Activated effector memory CD4-positive, alpha-beta T cell treated with anti-CD3 and anti-CD28 coated beads, Interleukin-2, amount 50 U/mL, for 16 hours (primary cell): ENCODE data around the gene LSM14A.
"Not testable (repeated sequence)": the region's sequence is repeated elsewhere in the genome, so short reads cannot be mapped to it uniquely, and the experiment has no call there.

Experiments used
- DNase-seq: peaks from one replicate; pipeline ENCODE4 v3.0.0-alpha.2; 2020

Gene LSM14A

DNA sequence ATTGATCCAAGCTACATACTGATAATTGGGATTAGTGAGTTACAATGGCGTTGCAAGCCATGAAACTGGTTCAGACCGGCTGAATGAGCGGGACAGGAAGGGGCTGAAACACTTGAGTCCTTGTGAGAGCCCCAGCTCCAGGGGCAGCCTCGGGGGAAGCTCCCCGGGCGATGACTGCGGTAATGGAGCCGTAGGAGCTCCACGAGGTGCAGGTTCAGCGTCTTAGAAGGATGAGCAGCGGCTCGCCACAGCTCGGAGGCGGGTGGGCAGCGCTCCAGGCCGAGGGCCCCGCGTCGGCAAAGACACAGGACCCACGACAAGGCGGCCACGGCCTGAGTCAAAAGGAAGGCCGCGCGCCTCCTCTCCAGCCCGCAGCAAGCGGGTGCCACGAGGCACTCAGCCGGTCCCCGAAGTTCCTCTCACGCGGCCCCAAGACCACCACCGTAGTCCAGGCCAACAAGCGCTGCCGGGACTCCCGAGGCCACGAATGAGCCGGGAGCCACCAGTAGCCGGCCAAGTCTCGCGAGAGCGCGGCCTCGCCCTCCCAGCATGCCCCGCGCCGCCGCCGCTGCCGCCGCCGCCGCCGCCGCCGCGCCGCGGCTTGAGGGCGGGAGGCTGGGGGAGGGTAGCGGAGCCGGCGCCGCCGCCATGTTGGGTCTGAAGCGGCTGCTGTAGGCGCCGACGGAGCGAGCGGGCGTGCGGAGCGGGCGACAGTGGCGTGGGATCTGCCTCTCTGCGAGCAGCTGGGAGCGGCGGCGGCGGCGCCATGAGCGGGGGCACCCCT, at the start of gene LSM14A:
Gene LSM14A, plus strand, starts transcription at position 628 of the 784 bp plus-strand sequence. Its CDS starts 139 bp downstream, at position 767.
- peak; percentile 97 for DNase-seq

DNA sequence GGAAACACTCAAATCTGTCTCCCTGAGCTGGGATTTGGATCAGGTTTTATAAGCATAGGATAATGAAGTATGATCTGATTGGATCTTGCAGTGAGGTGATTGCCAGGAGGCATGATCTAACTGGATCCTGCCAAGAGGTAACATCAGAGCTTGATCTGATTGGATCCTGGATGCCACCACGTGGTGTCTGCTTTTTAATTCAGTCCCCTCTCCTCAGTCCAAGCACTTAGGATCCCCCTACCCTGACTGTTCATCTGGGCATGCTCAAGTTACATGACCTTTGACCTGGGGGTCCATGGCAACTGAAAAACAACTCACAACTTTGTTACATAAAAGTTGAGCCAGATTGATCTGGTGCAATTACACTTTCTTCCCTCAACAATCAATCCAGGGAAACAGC, 47.5 kb upstream of the LSM14A start:
- DNase-seq: peak; percentile 12

DNA sequence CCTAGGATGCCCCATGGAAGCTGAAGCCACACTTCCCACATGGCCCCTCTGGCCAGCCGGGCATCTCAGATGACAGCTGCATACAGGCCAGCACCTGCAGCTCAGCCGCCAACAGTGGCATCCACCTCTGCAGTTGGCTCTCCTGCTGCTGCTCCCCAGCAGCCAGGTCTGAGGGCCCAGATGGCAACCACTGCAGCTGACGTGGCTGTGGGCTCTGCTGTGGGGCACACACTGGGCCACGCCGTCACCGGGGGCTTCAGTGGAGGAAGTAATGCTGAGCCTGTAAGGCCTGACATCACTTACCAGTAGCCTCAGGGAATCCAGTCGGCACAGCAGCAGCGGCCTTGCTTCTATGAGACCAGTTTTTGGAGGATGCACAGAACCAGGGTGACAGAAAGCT, 45.3 kb upstream of the LSM14A start:
- peak; percentile 47 for DNase-seq

DNA sequence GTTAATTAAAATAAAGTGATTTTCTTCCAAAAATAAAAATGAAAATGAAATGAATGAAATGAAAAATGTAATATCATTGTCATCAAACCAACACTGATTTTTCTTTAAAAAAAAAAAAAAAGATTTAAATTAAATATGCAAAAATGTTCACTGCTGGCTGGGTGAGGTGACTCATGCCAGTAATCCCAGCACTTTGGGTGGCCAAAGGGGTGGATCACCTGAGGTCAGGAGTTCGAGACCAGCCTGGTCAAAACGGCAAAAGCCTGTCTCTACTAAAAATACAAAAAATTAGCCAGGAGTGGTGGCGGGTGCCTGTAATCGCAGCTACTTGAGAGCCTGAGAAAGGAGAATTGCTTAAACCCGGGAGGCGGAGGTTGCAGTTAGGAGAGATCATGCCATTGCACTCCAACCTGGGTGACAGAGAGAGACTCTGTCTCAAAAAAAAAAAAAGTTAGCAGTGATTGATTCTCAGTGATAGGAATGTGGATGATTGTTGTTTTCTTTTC, 44.6 kb upstream of the LSM14A start:
- DNase-seq: peak; percentile 17

DNA sequence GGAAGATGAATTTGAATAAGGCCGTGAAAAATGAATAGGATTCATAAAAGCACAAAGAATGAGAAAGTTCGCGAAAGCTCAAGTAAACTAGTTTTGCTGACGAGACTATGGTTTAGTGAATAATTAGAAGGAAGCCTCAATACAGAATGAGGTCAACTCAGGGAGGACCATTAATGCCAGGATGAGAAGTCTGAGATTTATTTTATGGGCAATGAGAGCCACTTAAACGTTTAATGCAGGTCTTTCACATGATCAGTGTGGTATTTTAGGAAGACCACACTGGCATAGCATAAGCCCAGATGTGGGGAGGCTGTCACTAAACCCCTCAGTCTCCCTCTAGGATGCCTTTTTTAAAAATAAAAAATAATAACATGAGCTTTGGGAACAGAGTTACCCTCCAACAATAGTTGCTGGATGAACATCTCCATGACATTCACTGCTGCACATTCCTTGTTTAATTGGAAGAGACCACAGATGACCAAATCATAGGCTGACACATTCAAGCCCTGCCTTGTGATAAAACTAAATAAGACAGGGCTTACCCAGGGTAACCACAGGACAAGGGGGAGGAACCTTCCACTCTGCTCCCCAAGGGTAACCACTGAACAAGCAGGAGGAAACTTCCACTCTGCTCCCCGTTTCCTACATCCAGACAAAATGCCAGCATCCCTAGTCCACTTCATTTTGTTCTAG, 43.6 kb upstream of the LSM14A start:
- no peak for DNase-seq

DNA sequence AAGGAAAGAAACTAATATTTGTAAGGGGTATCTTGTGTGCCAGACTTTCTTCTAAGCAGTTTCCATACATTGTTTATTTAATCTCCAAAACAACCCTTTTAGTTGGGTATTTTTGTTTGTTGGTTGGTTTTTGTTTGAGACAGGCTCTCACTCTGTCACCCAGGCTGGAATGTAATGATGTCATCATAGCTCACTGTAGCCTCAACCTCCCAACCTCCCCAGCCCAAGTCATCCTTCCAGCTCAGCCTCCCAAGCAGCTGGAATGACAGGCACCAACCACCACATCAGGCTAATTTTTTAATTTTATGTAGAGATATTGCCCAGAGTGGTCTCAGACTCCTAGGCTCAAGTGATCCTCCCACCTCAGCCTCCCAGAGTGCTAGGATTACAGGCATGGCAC, 41.2 kb upstream of the LSM14A start:
- no peak for DNase-seq

DNA sequence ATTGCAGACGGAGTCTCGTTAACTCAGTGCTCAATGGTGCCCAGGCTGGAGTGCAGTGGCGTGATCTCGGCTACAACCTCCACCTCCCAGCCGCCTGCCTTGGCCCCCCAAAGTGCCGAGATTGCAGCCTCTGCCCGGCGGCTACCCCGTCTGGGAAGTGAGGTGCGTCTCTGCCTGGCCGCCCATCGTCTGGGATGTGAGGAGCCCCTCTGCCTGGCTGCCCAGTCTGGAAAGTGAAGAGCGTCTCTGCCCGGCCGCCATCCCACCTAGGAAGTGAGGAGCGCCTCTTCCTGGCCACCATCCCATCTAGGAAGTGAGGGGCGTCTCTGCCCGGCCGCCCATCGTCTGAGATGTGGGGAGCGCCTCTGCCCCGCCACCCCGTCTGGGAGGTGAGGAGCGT, 40.2 kb upstream of the LSM14A start:
- DNase-seq: peak; percentile 10

DNA sequence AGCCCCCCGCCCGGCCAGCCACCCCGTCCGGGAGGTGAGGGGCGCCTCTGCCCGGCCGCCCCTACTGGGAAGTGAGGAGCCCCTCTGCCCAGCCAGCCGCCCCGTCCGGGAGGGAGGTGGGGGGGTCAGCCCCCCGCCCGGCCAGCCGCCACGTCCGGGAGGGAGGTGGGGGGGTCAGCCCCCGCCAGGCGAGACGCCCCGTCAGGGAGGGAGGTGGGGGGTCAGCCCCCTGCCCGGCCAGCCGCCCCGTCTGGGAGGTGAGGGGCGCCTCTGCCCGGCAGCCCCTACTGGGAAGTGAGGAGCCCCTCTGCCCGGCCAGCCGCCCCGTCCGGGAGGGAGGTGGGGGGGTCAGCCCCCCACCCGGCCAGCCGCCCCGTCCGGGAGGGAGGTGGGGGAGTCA, 39.6 kb upstream of the LSM14A start:
- not testable (repeated sequence) for DNase-seq

DNA sequence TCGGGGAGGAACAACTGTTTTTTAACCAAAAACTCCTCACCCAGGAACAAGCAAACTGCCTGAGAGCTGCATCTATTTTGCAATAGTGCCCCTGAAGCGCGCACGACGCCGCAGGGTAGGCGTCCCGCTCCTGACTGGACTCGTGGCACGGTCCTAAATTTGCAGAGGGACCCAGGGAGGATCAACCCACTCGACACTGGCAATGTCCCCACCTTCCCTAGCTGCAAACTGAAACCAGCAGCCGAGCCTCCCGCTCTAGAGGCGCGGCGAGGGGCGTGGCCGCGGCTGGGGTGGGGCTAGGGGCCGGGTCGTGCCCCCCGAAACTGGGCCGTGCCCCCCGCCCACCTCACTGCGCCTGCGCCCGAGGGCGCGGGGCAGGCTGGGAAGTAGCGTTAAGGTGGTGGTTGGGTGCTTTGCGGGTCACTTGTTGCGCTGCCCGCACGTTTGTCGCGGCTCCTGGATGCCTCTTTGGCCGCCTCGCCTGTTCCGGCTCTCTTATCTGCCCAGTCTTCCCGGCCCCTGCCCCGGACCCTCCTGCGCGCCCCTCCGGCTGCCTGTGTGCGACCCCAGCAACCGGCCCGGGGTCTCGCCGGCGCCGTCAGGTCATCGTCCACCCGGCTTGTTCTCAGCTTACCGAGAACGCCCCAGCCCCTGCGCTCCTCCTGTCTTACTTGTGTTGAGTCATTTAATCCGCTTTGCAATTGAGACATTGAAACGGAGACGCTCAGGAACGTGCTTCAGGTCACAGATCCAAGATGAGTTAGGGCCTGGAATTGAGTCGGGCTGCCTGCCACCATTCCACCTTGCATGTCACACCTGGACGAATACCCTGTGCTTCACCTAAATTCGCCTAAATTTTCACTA, 37.9 kb upstream of the LSM14A start:
- DNase-seq: peak; percentile 95

DNA sequence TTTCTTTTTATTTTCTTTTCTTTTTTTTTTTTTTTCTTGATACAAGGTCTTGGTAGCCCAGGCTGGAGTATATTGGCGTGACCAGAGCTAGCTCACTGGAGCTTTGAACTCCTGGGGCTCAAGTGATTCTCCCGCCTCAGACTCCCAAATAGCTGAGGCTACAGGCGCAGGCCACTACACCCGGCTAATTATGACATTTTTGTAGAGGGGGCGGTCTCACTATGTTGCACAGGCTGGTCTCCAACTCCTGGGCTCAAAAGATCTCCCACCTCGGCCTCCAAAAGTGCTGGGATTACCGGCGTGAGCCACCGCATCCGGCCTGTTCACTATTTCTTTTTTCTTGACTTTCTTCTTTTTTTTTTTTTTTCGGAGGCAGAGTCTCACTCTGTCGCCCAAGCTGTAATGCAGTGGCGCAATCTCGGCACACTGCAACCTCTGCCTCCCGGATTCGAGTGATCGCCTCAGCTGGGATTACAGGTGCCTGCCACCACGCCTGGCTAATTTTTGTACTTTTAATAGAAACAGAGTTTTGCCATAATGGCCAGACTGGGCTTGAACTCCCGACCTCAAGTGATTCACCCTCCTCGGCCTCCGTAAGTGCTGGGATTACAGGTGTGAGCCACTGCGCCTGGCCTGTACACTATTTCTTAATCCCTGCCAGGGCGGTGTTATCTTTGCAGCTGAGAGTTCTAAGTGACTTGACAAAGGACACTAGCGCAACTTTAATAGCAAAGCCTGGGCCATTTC, 37.1 kb upstream of the LSM14A start:
- no peak for DNase-seq

DNA sequence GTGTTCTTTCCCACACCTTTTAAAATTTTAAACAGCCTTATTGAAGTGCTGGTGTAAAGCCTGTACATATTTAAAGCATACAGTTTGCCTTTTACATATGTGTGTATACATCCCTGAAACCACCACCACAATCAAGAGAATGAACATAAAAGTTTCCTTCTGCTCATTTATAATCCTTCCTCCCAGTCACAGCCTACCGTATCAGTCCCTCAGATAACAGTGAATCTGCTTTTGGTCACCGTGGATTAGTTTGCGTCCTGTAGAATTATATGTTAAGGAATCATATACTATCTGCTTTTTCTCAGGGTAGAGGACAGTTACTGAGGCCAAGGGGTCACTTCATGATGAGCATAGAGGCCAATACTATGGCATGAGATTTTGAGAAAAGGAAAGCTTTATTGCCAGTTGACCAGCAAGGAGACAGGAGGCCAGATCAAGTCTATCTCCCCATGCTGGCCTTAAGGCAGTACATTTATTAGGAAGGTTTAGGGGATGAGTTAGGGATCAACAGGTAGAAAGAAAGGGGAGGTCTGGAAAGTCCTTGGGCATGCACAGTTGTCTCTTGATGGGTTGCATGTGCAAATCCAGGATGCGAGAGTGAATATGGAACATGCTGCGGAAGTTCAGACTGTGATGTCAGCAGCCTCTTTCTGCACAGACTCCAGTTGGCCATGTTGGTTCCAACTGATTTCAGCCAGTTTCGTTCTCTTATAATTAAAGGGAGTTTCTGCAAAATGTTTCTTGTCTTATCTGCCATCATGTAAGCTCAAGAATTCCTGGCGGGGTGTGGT, 36.3 kb upstream of the LSM14A start:
- DNase-seq: no peak

DNA sequence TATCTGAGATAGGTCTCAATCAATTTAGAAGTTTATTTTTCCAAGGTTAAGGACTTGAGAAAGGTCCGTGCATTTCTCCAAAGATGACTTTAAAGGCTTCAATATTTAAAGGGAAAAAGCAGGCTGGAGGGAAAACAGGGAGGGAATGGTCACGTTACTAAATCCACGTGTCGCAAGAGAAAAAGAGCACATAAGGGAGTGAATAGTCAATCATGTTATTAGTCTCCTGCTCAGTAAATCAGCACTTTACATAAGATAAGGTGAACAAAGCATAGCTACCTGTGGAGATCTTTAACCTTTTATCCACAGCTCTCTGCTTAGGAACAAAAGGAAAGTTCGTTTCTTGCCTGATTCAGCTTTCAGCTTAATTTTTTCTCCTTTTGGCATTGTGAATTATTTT, 31.3 kb upstream of the LSM14A start:
- DNase-seq: no peak

DNA sequence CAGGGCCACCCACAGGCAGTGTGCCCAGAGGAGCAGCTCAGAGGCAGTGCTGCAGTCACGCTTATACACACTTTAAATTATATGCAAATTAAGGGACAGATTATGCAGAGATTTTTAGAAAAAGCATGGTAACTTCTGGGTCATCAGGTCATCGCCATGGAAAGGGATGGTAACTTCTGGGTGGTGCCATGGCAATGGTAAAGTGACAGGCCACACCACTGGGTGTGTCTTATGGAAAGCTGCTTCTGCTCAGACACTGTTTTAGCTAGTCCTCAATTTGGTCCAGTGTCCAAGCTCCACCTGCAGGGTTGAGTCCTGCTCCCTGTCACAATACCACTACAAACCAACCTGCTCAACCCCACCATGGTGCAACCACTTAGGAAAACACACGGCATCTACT, 29.9 kb upstream of the LSM14A start:
- DNase-seq: no peak

DNA sequence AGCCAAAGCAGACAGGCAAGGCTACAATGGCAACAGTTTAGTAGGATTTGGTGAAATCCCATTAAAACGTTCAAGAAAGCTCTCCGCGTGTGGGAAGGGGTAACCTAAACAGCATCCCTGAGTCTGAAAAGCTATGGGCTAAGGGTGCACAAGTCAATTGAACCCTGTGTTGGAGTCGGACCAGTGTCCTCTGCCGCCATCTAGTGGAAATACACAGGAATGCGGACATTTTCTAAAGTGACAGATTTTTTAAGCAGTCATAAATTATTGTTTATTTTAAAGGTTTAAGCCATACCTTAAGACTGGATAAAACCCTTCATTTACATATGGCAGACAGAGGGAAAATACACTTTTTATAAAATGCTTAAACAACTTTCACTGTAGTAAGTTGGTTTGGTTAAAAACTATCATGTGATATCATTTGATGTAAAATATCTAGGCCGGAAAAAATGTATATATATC, 26.5 kb upstream of the LSM14A start:
- DNase-seq: peak; percentile 77

DNA sequence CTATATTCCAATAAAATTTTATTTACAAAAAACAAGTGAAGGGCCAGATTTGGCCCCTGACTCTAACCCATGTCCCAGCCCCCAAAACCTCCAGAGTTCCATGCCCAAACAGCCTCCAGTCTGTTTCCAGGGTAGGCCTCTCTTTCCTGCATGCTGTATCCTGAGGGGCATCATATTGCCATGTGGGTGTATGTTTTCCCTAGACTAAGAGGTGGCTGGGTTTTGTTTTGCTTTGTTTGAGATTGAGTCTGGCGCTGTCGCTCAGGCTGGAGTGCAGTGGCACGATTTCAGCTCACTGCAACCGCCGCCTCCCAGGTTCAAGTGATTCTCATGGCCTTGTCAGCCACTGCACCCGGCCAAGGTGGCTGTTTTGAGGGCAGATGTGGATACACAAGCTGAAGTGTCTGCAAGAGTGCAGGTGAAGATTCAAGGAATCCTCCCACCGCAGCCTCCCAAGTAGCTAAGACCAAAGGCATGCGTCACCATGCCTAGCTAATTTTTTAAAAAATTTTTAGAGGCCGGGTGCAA, 23.6 kb upstream of the LSM14A start:
- no peak for DNase-seq

DNA sequence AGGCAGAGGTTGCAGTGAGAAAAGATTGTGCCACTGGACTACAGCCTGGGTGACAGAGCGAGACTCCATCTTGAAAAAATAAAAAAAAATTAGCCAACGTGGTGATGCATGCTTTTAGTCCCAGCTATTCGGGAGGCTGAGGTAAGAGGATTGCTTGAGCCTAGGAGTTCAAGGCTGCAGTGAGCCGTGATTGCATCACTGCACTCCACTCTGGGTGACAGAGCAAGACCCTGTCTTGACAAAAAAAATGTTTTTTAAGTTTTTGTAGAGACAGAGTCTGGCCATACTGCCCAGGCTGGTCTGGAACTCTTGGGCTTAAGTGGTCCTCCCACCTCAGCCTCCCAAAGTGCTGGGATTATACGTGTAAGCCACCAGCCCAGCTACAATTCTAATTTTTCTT, 22.4 kb upstream of the LSM14A start:
- DNase-seq: no peak

DNA sequence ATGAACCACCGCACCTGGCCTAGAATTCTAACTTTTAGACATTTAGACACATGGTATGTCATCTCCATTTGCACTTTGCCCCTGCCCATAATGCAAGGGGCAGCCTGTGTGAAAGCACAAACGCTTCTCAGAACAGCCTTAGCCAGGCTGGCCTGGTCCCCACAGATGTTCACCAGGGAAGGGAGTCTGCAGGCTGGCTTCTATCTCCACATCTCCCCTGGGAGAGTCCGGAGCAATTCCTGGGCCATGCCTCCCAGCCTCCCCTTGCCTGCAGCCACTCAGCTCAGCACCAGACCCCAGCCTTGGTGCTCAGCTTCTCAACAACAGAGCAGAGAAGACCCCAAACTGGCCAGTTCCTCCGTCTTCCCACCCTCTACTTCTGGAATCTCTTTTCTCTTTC, 21.7 kb upstream of the LSM14A start:
- no peak for DNase-seq

DNA sequence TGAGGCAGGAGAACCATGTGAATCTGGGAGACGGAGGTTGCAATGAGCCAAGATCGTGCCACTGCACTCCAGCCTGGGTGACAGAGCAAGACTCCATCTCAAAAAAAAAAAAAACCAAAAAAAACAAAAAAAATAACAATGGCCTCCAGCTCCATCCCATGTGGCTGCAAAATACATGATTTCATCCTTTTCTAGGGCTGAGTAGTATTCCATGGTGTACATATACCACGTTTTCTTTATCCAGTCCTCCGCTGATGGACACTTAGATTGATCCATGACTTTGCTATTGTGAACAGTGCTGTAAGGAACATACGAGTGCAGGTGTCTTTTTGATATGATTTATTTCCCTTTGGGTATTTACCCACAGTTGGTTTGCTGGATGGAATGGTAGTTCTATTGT, 20.9 kb upstream of the LSM14A start:
- DNase-seq: no peak

DNA sequence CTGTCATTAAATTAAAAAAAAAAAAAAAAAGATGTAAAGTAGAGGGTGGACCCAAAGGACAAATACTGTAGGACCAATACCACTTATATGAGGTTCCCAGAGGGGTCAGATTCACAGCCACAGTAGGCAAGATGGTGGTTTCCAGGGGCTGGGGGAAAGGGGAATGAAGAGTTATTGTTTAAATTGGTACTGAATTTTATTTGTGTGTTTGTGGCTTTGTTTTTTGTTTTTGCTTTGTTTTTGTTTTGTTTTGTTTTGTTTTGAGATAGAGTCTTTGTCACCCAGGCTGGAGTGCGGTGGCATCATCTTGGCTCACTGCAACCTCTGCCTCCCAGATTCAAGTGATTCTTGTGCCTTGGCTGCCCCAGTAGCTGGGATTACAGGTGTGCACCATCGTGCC, 17.9 kb upstream of the LSM14A start:
- DNase-seq: no peak

DNA sequence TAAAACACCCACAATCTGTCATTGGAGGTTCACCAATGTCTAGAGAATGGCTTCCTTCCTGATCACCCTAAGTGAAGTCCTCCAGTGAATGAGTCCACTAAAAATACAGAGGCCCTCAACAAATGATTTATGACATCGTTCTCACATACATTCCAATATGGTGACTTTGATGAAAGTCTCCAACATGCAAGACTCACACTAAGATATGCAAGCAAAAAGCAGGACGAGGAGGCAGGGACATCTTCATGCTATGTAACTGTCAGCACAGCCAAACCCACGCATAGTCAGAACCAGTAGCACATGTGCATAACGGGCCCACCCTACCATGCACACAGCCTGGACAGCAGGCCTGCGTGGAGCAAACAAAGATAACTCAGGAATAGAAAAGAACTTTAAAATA, 16.6 kb upstream of the LSM14A start:
- no peak for DNase-seq

DNA sequence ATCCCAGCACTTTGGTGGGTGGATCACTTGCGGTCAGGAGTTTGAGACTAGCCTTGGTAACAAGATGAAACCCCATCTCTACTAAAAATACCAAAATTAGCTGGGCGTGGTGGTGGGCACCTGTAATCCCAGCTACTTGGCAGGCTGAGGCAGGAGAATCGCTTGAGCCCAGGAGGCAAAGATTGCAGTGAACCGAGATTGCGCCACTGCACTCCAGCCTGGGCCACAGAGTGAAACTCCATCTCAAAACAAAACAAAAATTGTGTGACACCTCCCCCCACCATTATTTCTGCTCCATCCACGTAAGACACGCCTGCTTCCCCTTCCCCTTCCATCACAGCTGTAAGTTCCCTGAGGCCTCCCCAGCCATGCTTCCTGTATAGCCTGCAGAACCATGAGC, 13.3 kb upstream of the LSM14A start:
- DNase-seq: not testable (repeated sequence)
